Measurements from ENCODE around the gene BCAR3.
"Not testable (repeated sequence)": the region's sequence is repeated elsewhere in the genome, so short reads cannot be mapped to it uniquely, and the experiment has no call there.

BCAR3 gene

GRCh38 chr1:93689521-93690223, 8.0 kb upstream of the BCAR3 start:
- DNase-seq (ENCODE audit: low read depth in 2 of 2) = no peak

GRCh38 chr1:93687542-93687941, 5.9 kb upstream of the BCAR3 start:
- no peak for DNase-seq (ENCODE audit: low read depth in 2 of 2)

DNA sequence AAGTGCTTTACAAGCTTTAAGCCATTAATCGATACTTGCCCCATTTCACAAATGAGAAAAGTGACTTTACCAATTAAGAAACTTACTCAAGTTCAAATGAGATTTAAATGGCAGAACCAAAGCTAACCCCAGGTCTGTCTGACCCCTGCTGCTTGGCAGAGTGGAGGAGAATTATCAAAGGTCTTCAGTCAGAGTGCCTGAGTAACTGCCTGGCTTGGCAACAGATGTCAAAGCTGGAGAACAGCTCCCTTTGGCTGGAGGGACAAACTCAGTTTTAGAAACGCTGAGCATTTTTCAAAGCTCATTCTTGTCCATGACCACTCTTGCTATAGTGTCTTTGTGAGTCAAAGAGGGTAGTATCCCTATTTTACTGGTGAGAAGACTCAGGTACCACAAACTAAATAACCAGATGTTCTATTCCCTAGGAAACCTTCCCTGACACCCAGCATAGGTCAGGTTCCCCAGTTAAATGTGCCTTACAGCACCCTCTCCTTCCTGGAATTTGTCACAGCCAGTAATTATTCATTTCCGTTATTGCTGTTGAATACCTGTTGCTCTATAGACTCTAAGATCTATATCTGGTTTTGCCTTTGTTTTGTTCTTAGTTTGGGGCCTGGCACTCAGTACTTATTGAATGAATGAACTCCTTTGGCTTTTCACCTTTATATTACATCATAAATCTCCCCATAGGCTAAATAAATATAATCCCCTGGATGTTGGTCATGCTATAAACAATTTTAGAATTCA, 5.0 kb upstream of the BCAR3 start:
- DNase-seq (ENCODE audit: low read depth in 2 of 2) = no peak

DNA sequence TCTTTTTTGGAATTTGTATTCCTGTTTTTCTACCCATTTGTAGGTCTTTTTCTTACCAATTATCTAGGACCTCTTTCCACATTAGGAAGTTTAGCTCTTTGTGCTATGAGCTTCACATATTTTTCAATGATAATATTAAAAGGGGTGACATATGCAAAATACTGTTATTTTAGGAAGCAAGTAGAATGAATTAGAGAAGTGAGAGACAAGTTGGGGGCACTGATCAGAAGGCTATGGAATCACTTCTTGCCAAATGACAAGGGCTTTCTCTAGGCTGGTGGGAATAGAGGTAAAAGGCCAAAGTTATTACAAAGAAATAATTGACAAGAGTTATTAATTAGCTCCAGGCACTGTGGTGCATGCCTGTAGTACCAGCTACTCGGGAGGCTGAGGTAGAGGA, 4.3 kb upstream of the BCAR3 start:
- no peak for DNase-seq (ENCODE audit: low read depth in 2 of 2)

- DNase-seq (ENCODE audit: low read depth in 2 of 2) = no peak
These were observed 1.6 kb upstream of the BCAR3 start for GRCh38 chr1:93683234-93683633.

- DNase-seq (ENCODE audit: low read depth in 2 of 2) = no peak
These were observed 364 bp upstream of the BCAR3 start for GRCh38 chr1:93681989-93682412.

GRCh38 chr1:93680420-93681100, 1.1 kb downstream of the BCAR3 start:
- peak; percentile 28 to 44 for DNase-seq (ENCODE audit: low read depth in 2 of 2)

- DNase-seq (ENCODE audit: low read depth in 2 of 2) = no peak
These were observed 1.6 kb downstream of the BCAR3 start for GRCh38 chr1:93680076-93680419.

- no peak for DNase-seq (ENCODE audit: low read depth in 2 of 2)
These were observed 2.1 kb downstream of the BCAR3 start for GRCh38 chr1:93679546-93679945.

GRCh38 chr1:93678946-93679480, 2.6 kb downstream of the BCAR3 start:
- DNase-seq (ENCODE audit: low read depth in 2 of 2) = no peak

- no peak for DNase-seq (ENCODE audit: low read depth in 2 of 2)
These were observed 3.1 kb downstream of the BCAR3 start for GRCh38 chr1:93678491-93678890.

GRCh38 chr1:93677729-93678128, 3.9 kb downstream of the BCAR3 start:
- no peak for DNase-seq (ENCODE audit: low read depth in 2 of 2)

DNA sequence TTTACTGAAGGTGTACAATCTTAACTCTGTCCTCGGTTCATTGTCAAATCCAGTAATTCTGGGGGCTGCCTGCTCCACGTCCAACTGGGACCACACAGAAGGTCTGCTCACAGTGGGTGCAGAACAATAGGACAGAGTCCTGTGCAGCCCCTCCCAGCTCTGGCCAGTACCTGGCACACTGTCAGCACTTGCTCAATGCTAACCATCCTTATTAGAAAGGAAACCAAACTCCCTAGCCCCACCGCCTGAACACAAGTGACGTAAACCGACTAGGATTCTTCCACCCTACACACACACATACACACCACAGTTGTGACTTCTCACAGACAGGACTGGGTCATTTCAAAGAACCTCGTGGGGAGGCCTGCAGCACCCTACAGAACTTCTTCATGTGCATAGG, 5.2 kb downstream of the BCAR3 start:
- DNase-seq (ENCODE audit: low read depth in 2 of 2) = no peak

- no peak for DNase-seq (ENCODE audit: low read depth in 2 of 2)
These were observed 5.7 kb downstream of the BCAR3 start for GRCh38 chr1:93675931-93676330.

DNA sequence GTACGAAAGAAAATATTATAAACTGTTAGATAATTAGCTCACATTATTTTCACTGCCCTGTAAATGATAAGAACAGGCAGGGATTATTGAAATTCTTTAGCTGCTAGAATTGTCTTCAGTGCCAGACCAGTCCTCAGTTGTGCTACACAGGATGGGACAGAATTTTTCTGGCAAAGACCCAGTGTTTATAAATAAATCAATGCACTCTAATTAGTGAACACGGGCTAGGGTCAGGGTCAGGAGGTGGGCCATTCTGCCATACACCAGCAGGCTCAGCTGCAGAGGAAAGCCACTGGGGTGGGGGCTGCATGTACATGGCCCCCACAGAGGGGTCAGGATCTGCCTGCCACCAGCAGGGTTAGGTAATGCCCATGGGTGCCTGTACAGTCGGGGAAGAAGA, 6.4 kb downstream of the BCAR3 start:
- DNase-seq (ENCODE audit: low read depth in 2 of 2) = no peak

- not testable (repeated sequence) for DNase-seq (ENCODE audit: low read depth in 2 of 2)
These were observed 7.6 kb downstream of the BCAR3 start for GRCh38 chr1:93674071-93674470.

DNA sequence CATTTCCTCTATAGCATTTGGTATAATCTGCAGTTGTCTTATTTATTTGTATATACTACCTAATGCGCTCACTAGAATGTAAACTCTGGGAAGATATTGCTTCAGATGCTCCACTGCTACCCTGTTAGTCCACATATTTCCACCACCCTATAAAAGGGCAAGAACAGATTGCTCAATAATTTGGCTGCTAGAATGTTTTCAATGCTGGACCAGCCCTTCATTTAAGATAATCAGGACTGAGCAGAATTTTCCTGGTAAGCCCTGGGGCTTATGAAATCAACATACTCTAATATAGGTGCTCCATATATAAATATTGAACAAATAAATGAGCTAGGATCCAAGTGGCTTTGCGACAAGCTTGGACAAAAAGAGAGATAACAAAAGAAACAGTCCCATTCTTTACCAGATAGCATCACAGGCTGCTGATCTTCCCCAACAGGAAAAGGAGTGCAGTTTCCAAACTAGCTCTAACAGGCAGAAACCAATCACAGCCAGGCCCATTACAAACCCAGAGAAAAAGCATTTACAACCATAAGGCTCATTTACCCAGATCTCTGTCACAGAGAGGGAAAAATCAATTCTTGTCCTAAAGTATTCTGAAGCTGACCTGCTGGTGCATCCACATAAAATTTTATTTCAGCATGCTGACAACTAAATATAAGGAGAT, 8.3 kb downstream of the BCAR3 start:
- no peak for DNase-seq (ENCODE audit: low read depth in 2 of 2)

GRCh38 chr1:93672477-93673162, 9.0 kb downstream of the BCAR3 start:
- no peak for DNase-seq (ENCODE audit: low read depth in 2 of 2)

DNA sequence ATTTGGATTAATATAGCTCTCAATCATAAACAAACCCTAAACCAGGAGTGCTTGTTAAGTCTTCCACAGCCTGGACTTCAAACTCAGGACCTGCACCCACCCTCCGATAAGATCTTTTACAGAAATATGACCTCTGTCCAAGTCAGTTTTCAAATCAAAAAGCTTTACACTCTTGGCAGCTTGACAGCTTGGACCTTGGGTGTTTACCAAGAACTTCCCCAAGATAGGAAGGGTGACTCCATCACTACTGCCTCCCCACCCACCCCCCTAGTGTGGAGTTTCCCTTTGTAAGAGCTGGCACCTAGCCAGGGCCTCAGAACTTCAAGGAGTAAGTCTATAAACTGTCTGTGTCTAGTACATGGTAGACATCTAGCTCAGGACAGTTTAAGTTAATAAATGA, 9.6 kb downstream of the BCAR3 start:
- DNase-seq (ENCODE audit: low read depth in 2 of 2) = no peak

DNA sequence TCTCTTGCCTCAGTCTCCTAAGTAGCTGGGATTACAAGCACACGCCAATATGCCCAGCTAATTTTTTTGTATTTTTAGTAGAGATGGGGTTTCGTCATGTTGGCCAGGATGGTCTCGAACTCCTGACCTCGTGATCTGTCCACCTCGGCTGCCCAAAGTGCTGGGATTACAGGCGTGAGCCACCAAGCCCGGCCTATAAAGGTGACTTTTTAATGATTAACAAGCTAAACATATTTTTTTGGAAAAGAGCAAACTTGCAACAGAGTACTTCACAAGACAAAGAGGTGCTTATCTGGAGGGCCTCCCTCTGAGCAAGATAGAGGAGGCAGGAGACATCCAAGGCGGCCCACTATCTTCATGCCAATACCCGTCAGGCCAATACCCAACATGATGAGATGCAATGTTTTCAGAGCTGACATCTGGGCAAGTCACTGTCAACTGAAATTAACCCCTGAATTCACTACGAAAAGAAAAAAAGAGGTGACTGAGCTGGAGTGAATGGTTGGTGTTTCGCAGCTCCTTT, 10.5 kb downstream of the BCAR3 start:
- DNase-seq (ENCODE audit: low read depth in 2 of 2) = no peak

DNA sequence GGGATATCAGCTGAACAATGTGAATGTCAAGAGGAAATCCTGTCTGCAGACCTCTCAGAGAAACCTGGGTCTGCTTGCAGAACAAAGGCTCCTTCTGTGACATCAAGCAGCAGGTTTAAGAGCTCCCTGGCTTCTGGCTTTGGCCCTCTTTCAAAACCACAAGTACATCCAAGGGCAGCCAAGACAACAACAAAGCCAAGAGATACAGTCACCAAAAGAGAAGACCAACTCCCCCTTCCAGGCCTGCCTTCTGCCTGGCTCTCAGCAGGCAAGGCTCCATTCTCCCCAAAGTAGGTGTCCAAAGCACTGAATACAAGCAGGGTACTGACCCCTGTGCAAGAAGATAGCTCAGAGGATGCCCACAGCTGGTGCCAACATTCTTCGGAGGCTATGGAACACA, 11.5 kb downstream of the BCAR3 start:
- DNase-seq (ENCODE audit: low read depth in 2 of 2) = no peak

Data from stimulated activated CD8-positive, alpha-beta memory T cell treated with anti-CD3 and anti-CD28 coated beads, Interleukin-2, amount 100 ng/mL, for 48 hours (primary cell).